ENCODE data around the gene SLIT3.

SLIT3 gene

DNA sequence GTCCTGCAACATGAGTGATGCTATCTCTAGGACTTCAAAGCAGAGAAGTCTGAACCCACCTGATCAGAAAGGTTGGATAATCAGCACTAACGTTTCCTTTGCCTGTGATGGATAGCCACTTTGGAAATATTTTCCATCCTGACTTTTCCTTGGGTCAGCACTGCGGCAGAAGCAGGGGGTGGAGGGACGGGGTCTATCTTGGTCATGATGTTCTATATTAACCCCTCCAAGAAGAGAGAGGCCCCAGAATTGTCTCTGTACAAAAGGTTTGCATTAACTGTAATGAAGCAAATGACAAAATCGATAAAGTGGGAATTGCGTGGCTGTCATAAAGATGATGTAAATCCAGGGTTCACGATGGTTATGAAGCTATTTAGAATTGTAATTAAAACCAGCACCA, 441.9 kb downstream of the SLIT3 start:
- no peak for DNase-seq (ENCODE audit: low spot score)

DNA sequence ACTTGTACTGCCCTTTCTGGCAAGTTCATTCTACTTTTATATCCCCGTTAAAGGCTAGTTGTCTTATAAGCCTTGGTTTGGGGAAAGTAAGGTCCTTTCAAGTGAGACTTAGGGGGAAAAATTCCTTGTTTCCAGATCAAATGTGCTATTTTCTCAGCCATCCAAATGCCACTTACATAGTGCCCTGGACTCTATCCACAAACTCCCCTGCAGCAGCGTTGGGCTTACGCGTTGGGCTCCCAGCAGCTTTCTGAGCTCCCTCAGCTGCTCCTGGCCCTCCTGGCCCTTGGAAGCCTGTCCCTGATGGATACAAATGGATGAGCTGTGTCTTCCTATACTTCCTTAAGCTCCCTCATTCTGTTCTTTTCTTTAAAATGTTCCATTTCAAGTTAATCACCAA, 442.6 kb downstream of the SLIT3 start:
- no peak for DNase-seq (ENCODE audit: low spot score)

DNA sequence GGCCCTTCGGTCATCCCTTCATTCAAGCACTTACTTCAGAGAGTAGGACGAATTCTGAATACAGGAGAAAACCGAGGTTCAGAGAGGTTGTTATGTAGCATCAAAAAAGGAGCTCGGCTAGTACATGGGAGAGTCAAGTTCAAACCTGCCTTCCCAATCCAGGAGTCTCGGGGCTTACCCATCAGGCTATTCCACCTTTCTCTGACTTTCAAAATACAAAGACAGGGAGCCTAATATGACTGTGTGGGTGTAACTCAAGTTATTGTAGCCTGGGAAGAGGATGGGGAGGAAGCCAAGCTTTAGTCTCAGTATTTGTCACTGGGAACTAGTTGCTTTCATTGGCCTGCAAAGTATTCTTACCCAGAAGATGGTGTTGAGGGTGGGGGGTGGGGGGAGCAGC, 447.0 kb downstream of the SLIT3 start:
- no peak for DNase-seq (ENCODE audit: low spot score)

DNA sequence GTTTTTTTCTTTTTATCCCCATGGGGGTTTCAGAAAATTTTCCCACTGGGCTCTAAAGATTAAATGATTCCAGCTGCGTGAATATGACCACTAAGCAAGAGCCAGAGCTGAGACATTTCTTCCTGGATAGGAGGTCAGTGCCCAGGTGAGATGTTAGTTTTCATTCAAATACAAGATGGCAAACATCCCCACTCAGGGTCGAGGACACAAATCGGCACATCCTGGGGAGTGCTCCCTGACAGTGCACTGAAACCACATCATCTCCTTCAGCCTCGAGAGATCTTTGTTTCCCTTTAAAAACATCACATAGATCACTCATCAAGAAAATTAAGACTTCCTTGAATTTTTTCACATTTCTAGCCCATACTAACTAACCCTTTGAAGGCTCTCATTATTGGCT, 448.6 kb downstream of the SLIT3 start:
- DNase-seq (ENCODE audit: low spot score) = no peak

DNA sequence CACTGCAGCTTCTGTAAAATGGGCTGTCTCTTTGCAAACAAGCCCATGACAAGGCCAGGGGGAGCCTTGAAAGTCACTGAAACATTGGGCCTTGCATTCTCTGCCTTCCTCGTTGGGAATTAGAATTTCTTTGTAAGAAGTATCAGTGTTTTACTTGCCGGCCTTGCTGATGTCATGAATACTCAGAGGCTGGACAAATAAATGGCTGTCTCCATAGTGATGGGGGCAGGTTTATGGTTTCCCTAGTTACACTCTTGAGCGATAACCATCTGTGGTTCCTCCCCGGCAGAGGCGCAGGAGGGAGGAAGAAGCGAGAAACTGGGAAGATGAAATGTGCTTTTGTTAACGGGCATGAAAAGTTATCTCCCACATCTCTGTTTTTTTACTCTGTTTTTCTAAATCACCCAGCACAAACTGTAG, 449.0 kb downstream of the SLIT3 start:
- DNase-seq (ENCODE audit: low spot score) = no peak

DNA sequence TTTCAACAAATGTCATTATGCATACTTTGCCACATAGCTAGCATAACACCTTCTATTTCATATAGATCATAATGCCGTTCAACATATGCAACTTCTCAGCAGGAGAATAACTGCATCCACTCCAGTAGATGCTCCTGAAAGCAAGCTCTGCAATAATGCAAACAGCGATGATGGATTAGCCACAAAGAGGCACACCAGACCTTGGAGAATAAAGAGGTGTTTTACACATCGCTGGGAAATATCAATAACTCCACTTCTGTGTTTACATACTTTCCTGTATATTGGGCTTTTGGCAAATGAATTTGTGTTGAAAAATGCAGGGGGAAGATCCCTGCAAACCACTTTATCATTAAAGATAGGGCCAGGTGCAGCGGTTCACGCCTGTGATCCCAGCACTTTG, 450.3 kb downstream of the SLIT3 start:
- no peak for DNase-seq (ENCODE audit: low spot score)

DNA sequence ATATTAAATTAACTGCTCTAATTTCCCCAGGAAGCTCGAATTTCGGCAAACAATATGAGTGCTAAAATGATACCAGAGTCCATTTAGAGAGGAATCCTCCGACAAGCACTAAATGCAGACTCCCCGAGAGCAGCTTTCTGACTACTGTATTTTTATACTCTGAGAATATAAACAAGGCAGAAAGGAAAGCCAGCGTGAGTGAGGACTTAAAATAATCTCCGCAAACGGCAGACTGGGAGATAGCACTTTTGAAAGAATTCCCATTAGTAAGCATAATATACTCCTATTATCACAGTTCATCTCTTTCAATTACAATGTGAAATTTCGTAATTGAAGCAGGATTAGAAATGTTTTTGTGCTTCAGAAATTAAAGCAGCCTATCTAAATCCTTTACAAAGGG, 452.4 kb downstream of the SLIT3 start:
- DNase-seq (ENCODE audit: low spot score) = no peak

DNA sequence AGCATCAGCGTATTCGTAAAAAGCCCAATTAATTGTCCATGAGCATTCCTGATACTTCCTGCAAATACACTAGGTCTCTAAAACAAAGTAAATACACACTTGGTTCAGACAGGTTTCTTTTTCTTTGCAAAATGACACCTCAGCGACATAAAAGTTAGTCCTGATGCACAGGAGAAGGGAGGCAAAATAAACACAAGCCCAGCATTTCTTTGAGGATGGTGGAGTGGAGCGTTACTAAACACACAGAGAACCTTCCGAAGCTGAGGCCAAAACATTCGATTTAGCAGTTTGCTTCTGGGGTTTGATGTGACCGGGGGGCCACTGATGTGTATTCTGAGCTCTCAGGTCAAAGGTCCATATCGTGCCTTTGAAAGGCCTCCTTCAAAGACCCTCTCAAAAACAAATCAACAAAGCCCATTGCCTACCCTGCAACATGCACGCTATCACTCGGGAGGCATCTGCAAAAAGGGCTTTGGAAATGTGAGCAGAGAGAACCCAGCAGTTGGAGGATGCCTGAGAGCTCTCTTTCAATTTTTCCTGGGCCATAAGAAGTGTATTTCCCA, 453.3 kb downstream of the SLIT3 start:
- no peak for DNase-seq (ENCODE audit: low spot score)

DNA sequence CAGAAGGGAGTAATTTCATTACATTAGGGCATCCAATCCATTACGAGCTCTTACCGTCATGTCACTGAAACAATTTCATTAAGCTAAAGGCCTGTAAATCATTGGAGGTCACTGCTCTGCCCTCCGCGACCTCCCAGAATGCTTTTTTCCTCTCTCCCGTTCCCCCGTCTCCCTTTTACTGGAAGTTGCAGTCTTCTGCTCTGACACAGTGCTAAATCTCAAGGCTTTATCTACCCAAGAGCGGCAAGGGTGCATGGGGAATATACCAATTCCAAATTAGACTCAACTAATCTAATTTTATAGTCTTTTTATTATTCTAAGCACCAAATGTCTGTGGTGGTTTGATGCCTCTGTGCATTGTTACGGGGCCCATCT, 456.0 kb downstream of the SLIT3 start:
- DNase-seq (ENCODE audit: low spot score) = no peak

DNA sequence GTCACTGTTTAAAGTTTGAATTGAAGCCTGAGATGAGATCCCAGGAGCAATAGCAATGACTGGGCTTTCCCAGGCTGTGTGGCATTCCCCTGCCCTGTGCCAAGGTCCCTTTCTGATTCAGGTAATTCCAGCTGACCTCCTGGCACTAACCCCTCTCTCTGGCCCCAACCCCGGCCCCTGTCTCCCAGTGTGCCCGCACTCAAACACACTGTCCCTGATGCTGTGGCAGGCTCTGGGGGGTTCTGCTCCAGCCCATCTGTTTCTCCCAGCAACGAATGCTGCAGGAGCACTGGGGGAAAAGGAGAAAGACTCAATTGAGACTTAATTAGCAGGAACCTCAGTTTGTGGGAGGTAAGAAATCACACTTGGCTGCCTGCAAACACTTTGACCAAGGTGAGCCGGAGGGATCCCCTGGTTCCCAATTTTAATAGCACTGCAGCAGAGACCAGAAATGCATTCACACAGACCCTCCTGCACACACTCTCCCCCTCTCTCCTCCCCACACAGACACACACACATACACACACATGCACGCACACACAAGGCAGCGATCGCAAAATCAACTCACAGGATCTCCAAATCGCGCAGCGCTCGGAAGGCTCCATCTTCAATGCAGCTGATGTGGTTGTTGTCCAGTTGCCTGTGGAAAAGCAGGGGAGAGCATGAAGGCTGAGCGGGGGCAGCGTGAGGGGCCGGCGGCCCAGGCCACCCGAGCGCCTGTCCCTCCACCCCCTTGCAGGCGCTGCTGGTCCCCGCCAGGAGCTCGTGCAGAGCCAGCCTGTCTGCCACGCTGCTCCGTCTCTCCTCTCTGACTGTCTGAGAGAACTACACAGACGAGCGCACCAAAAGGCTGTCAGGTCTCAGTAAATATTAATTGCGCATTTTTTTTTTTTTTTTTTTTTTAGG, 456.7 kb downstream of the SLIT3 start:
- no peak for DNase-seq (ENCODE audit: low spot score)

DNA sequence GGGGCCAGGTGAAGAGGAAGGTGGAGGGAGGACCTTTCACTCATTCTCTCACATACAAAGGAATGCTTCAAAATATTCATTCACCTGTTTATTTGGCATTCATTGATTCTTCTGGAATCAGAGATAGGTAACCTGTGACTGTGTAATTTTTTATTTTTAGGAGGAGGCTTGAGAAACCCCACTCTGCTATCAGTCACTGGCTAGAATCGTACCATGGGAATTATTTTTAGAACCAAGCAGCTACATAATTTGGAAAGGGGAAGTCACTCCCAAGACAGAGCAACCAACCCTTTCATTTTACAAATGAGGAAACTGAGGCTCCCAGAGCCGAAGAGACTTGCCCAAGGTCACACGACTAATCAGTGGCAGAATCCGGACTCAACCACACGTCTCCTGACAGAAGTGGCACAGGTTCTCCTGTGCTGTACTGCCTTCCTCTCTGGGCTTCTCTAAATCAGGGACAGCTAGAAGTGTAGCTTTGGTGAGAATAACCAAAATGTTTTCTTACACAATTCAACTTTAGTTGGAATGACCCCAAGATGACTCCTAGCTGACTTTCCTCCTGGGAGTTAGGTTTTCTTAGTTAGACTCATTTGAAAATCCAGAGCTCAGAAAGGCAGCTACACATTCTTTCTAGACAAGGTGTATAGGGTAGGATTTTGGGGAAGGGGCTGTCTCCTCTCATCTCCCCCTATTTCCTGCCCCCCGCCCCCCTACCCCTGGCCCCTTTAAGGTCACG, 457.5 kb downstream of the SLIT3 start:
- no peak for DNase-seq (ENCODE audit: low spot score)

DNA sequence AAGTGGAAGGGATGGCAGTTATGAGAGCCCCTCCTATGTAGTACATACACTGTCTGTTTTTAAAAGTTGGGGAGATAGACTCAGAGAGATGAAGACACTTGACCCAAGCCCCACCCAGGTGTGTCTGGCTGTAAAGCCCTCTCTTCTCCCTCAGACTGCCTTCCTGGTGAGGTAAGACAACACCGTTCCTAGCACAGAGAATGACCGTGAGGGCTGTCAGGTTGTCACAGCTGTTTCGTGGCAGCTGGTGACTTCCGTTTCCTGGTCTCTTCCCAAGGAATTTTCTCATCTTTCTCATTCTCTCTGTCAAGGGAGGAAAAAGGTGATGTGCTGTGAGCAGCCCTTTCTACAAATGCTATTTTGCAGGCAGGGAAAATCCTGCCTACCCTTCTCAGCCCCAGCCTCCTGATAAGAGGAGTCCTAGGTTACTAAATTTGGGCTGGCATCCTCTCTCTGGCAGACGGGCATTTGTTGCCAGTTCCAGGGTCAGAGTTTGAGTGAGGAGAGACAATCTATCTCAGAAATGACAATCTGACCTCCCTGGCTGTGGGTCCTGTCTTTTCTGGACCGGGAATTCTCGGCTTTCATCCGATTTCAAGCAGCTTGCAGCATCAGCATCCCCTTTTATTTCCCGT, 458.3 kb downstream of the SLIT3 start:
- no peak for DNase-seq (ENCODE audit: low spot score)

DNA sequence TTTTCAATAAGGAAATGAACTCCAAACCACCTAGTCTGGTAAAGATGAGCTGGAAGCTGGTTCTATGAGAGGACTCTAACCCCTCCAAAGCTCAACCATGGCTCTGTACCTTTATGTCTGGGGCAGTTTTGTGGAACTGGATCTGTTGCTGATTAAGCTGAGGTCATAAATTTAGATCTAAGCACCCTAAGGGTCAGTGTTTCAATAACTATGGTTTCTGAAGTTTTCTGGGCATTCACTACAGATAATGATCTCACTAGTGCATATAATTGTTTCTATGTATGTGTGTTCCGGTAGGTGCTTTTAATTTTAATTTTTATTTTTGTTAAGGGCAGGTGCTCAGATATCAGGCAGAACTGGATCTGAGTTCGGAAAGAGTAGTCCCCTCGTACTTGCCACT, 463.1 kb downstream of the SLIT3 start:
- no peak for DNase-seq (ENCODE audit: low spot score)

DNA sequence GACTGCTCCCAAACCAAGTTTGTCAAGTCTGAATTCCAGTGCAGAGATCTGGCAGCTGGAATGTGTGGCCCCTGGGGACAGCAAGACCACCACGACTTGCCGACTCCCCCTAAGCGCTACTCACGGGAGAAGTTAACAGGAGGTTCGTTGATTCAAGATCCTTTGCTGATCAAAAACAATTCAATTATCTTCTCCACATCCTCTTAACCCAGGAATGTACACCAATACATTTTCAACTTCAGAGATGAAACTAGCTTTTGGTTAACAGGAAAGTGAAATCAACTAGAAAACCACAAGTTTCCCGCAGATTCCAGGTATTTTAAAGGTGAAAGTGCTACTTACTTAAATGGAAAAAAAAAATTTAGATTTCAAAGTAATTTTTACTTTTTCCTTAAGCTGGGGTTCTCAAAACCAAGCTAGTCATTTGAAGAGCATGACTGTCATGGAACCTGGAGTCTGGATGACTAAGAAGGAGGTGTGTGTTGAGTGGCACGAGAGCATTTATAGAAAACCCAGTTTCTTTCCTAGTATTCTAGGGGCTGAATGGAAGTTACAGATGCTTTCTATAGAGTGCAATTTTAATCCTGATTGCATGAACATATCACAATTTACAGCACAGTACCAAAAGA, 464.2 kb downstream of the SLIT3 start:
- no peak for DNase-seq (ENCODE audit: low spot score)

DNA sequence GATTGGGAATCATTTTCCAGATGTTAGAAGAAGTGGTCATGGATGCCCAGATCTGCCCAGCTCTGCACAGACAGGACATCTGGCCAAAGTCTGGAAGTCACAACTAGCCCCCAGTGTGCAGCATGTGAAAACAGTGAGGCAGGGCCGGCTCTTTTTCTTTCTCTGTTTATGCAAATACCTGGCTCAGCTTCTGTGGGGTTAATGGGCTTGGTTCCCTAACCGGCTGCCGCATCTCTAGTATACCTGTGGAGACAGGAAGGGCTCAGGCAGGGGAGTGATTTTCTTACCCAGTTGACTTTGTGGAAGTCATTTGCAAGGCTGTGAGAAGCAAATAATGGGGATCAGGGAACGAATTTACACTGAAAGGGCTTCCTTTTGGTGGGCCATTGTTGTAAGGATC, 467.0 kb downstream of the SLIT3 start:
- no peak for DNase-seq (ENCODE audit: low spot score)

DNA sequence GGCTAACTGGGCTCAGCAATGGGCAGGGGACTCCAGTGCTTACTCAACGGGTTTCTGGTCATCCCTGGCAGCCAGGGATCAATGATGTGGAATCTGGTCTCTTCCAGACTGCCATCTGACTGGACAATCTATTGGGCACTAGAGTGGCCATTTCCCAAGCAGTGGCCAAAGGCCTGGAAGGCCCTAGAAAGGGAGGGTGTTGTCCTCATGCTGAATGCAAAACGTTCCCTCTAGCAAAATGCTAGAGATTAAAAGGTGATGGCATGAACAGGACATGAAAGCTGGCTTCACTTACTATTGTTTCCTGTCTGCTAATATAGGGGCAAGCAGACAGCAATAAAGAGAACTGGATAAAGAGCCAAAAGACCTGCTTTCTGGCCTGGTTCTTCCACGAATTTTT, 467.6 kb downstream of the SLIT3 start:
- DNase-seq (ENCODE audit: low spot score) = no peak

DNA sequence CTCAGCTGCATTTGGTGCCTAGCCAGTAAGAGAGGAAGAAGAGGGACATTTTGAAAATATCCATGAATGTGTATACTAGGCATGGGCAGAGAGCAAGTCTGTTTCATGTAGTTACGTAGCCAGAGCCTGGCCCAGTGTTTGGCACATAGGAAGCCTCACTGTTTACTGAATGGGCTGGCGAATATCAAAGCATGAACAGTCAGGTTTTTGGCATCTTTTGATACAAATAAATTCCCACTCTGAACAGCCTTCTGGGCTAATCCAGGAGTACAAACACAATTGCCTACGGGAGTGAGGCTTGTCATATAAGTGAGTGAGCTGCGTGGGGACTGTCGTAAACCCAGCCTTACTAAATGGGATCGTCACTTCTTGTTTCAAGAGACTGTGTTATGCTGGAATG, 468.6 kb downstream of the SLIT3 start:
- DNase-seq (ENCODE audit: low spot score) = no peak

DNA sequence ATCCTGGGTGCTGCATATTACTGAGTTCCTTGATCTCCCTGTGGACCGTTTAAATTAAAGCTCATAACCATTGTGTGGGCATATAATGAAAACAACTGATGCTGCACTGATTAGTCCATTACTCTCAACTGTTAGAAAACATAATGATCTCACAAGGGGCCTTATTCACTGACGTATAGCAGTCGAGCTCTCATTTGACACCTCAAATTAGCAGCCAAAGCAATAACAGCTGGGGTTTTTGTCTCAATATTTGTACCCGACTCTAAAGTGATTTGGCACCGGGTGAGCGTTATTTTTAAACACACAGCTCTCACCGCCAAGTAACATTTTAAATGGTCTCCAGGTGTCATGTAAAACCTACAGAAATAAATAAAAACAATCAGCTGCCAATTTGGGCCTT, 469.6 kb downstream of the SLIT3 start:
- DNase-seq (ENCODE audit: low spot score) = no peak

DNA sequence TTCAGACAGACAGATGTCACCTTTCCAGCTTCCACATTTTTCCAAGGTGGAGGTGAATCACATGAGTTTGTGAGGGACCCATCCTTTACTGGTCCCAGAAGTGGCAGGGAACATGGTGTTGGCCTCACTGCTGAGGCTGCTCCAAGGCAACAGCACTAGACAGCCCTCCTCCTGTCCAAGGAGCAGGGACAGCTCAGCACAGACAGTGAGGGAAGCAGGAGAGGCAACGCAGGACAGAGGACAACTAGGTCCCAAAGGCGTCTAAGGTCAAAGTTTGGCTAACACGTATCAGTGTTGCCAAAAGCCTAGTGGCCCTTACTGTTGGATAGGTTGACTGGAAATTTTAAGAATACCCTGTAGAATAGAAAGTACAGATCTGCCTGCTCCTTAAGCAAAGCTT, 470.1 kb downstream of the SLIT3 start:
- no peak for DNase-seq (ENCODE audit: low spot score)

DNA sequence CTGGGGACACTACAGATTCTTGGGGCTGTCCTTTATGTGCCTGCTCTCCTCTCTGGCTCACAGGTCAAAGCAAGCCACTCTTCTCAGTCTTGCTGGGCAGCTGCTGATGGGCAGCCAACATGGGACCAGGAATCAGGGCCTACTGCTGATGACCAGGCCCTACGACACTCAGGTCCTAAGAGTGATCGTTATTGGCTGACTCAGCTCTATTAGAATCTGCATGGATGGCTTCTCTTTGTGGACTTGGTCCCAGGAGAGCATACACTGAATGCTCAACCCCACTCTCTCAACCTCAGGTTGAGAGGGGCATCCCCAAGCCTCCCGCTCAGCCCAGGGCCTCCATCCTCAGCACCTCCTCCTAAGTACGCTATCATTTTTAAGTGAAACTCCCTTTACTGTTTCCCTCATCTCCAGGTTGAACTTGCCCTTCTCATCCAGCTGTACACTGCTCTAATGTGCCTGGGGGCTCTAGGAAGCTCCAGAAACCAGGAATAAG, 471.0 kb downstream of the SLIT3 start:
- DNase-seq (ENCODE audit: low spot score) = no peak

DNA sequence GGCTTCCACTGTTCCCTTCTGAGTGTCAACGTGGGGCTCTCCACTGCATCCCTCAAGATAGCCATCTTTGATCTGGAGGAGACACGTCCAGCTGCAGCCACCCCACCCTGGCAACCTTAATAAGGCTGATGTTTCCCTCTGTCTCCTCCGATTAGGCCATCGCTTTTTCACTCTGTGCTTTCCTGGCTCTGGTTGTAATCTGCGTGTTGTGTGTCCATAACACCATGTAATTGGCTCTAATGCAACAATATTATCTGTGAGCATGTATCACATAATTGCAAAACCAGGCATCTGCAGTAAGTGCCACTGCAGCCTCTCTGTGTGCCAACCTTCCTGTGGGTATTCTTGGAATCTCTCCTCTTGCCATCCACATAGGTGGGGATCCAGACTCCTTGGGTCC, 471.9 kb downstream of the SLIT3 start:
- DNase-seq (ENCODE audit: low spot score) = no peak

DNA sequence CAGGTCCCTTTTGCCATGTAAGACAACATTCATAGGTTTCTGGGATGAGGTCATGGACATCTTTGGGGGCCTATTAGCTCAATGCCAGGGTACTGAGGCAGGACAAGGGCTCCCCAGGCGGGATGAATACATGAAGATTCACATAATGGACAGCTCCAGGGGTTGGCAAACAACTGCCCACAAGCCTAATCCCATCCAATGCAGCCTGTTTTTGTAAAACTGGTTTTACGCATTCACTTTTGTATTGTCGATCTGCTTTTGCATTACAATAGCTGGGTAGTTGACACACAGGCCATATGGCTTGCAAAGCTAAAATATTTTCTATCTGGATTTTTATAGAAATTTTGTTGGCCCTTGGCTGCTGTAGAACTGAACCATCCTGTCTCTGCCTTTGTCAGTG, 473.3 kb downstream of the SLIT3 start:
- no peak for DNase-seq (ENCODE audit: low spot score)
